Measurements from ENCODE around the gene PLAGL2.
"Not testable (repeated sequence)": the region's sequence is repeated elsewhere in the genome, so short reads cannot be mapped to it uniquely, and the experiment has no call there.

Gene PLAGL2

GRCh38 chr20:32203356-32204204, 4.0 kb downstream of the PLAGL2 start:
- H3K9me3 ChIP-seq (ENCODE audit: control insufficient read depth, insufficient read depth, low read length): no peaks in the 10 kb centered on the region
- H3K36me3 ChIP-seq (ENCODE audit: insufficient read depth, low read length): peaks cover 19% of the 10 kb centered on the region
- H3K4me1 ChIP-seq (ENCODE audit: insufficient read depth, low read length): peaks cover 21% of the 10 kb centered on the region
- no peak overlapping the region for H3K9ac ChIP-seq (ENCODE audit: low read depth, low read length)

- peaks cover 20% of the 10 kb centered on the region for H3K36me3 ChIP-seq (ENCODE audit: insufficient read depth, low read length)
- H3K4me1 ChIP-seq (ENCODE audit: insufficient read depth, low read length): peaks cover 21% of the 10 kb centered on the region
- H3K9me3 ChIP-seq (ENCODE audit: control insufficient read depth, insufficient read depth, low read length): no peaks in the 10 kb centered on the region
- H3K9ac ChIP-seq (ENCODE audit: low read depth, low read length): no peak overlapping the region
Observed at GRCh38 chr20:32201977-32202363, 5.6 kb downstream of the PLAGL2 start.

GRCh38 chr20:32201296-32201976, 6.1 kb downstream of the PLAGL2 start:
- H3K36me3 ChIP-seq (ENCODE audit: insufficient read depth, low read length): peaks cover 22% of the 10 kb centered on the region
- H3K9me3 ChIP-seq (ENCODE audit: control insufficient read depth, insufficient read depth, low read length): no peaks in the 10 kb centered on the region
- peaks cover 17% of the 10 kb centered on the region for H3K4me1 ChIP-seq (ENCODE audit: insufficient read depth, low read length)
- H3K9ac ChIP-seq (ENCODE audit: low read depth, low read length): no peak overlapping the region

GRCh38 chr20:32199006-32199405, 8.5 kb downstream of the PLAGL2 start:
- Histone ChIP-seq H3K4me1 (ENCODE audit: insufficient read depth, low read length) (peaks cover 3% of the 10 kb centered on the region; the same call in 1 of the 2 replicates), H3K9me3 (ENCODE audit: control insufficient read depth, insufficient read depth, low read length) (no peaks in the 10 kb centered on the region), H3K36me3 (ENCODE audit: insufficient read depth, low read length) (peaks cover 30% of the 10 kb centered on the region), H3K9ac (ENCODE audit: low read depth, low read length) (no peak overlapping the region)

GRCh38 chr20:32197136-32197535, 10.4 kb downstream of the PLAGL2 start:
- H3K9me3 ChIP-seq (ENCODE audit: control insufficient read depth, insufficient read depth, low read length); H3K9ac ChIP-seq (ENCODE audit: low read depth, low read length); H3K4me1 ChIP-seq (ENCODE audit: insufficient read depth, low read length): not testable (repeated sequence)
- H3K36me3 ChIP-seq (ENCODE audit: insufficient read depth, low read length): peaks cover 27% of the 10 kb centered on the region

- peaks cover 26% of the 10 kb centered on the region for H3K36me3 ChIP-seq (ENCODE audit: insufficient read depth, low read length)
- not testable (repeated sequence) for H3K4me1 ChIP-seq (ENCODE audit: insufficient read depth, low read length); H3K9me3 ChIP-seq (ENCODE audit: control insufficient read depth, insufficient read depth, low read length); H3K9ac ChIP-seq (ENCODE audit: low read depth, low read length)
Observed at GRCh38 chr20:32196613-32197012, 10.9 kb downstream of the PLAGL2 start.

- H3K4me1 ChIP-seq (ENCODE audit: insufficient read depth, low read length): no peaks in the 10 kb centered on the region
- H3K9ac ChIP-seq (ENCODE audit: low read depth, low read length): no peak overlapping the region
- H3K9me3 ChIP-seq (ENCODE audit: control insufficient read depth, insufficient read depth, low read length): no peaks in the 10 kb centered on the region
- H3K36me3 ChIP-seq (ENCODE audit: insufficient read depth, low read length): peaks cover 20% of the 10 kb centered on the region
Observed at GRCh38 chr20:32195581-32195980, 12.0 kb downstream of the PLAGL2 start.

- Histone ChIP-seq H3K4me1 (ENCODE audit: insufficient read depth, low read length) (no peaks in the 10 kb centered on the region), H3K36me3 (ENCODE audit: insufficient read depth, low read length) (peaks cover 13% of the 10 kb centered on the region)
Observed at GRCh38 chr20:32193996-32194395, 13.5 kb downstream of the PLAGL2 start.

GRCh38 chr20:32193336-32193735, 14.2 kb downstream of the PLAGL2 start:
- not testable (repeated sequence) for H3K9ac ChIP-seq (ENCODE audit: low read depth, low read length); H3K4me1 ChIP-seq (ENCODE audit: insufficient read depth, low read length); H3K9me3 ChIP-seq (ENCODE audit: control insufficient read depth, insufficient read depth, low read length)
- peaks cover 12% of the 10 kb centered on the region for H3K36me3 ChIP-seq (ENCODE audit: insufficient read depth, low read length)

More at GRCh38 chr20:32193996-32194395, 13.5 kb downstream of the PLAGL2 start:
- Histone ChIP-seq H3K9me3 (ENCODE audit: control insufficient read depth, insufficient read depth, low read length) (no peaks in the 10 kb centered on the region), H3K9ac (ENCODE audit: low read depth, low read length) (no peak overlapping the region)

GRCh38 chr20:32192698-32193097, 14.8 kb downstream of the PLAGL2 start:
- H3K4me1 ChIP-seq (ENCODE audit: insufficient read depth, low read length): no peaks in the 10 kb centered on the region
- no peak overlapping the region for H3K9ac ChIP-seq (ENCODE audit: low read depth, low read length)
- H3K36me3 ChIP-seq (ENCODE audit: insufficient read depth, low read length): peaks cover 12% of the 10 kb centered on the region
- no peaks in the 10 kb centered on the region for H3K9me3 ChIP-seq (ENCODE audit: control insufficient read depth, insufficient read depth, low read length)

GRCh38 chr20:32191873-32192272, 15.7 kb downstream of the PLAGL2 start:
- no peak overlapping the region for H3K9ac ChIP-seq (ENCODE audit: low read depth, low read length)
- H3K36me3 ChIP-seq (ENCODE audit: insufficient read depth, low read length): peaks cover 9% of the 10 kb centered on the region
- no peaks in the 10 kb centered on the region for H3K9me3 ChIP-seq (ENCODE audit: control insufficient read depth, insufficient read depth, low read length)
- H3K4me1 ChIP-seq (ENCODE audit: insufficient read depth, low read length): no peaks in the 10 kb centered on the region

- Histone ChIP-seq H3K9ac (ENCODE audit: low read depth, low read length) (no peak overlapping the region), H3K9me3 (ENCODE audit: control insufficient read depth, insufficient read depth, low read length) (no peaks in the 10 kb centered on the region), H3K36me3 (ENCODE audit: insufficient read depth, low read length) (peaks cover 8% of the 10 kb centered on the region), H3K4me1 (ENCODE audit: insufficient read depth, low read length) (no peaks in the 10 kb centered on the region)
Observed at GRCh38 chr20:32191422-32191821, 16.1 kb downstream of the PLAGL2 start.

GRCh38 chr20:32190616-32191415, 16.7 kb downstream of the PLAGL2 start:
- Histone ChIP-seq H3K36me3 (ENCODE audit: insufficient read depth, low read length) (peaks cover 7% of the 10 kb centered on the region), H3K4me1 (ENCODE audit: insufficient read depth, low read length) (no peaks in the 10 kb centered on the region), H3K9me3 (ENCODE audit: control insufficient read depth, insufficient read depth, low read length) (no peaks in the 10 kb centered on the region), H3K9ac (ENCODE audit: low read depth, low read length) (peak overlapping the region; percentile 84)
